Effector memory CD8-positive, alpha-beta T cell (primary cell): Measurements from ENCODE around the gene VPS37C.

Experiments used
- ATAC-seq: fragments of 150-1000 bp; cut with Tn5 transposase; replicated peaks from 2 replicates; pipeline ENCODE4 v1.10.0; 2021; ENCODE audit warnings: mild to moderate bottlenecking, moderate library complexity
- DNase-seq, 3 experiments: peaks; one replicate each; pipeline ENCODE4 v3.0.0; 2021
- H3K27ac Mint-ChIP-seq, 2 donors: one replicate each; pipeline ENCODE4 v1.8.0; 2022; ENCODE audit warnings: mild to moderate bottlenecking in 2 of 2, mixed read lengths in 2 of 2, moderate library complexity in 2 of 2
- H3K27me3 Mint-ChIP-seq, 2 donors: one replicate each; pipeline ENCODE4 v1.8.0; 2022; ENCODE audit warnings: mixed read lengths in 2 of 2
- H3K36me3 Mint-ChIP-seq: one replicate; pipeline ENCODE4 v1.8.0; 2022; ENCODE audit warnings: mild to moderate bottlenecking, moderate library complexity, mixed read lengths; ENCODE audit not compliant: insufficient read depth
- H3K4me1 Mint-ChIP-seq, 2 donors: one replicate each; pipeline ENCODE4 v1.8.0; 2022; ENCODE audit warnings: low read depth in 2 of 2, mixed read lengths in 2 of 2
- H3K4me3 Mint-ChIP-seq, 2 donors: one replicate each; pipeline ENCODE4 v1.8.0; 2022; ENCODE audit warnings: mild to moderate bottlenecking in 2 of 2, mixed read lengths in 2 of 2, moderate library complexity in 2 of 2
- H3K9me3 Mint-ChIP-seq, 2 donors: one replicate each; pipeline ENCODE4 v1.8.0; 2022; ENCODE audit warnings: mixed read lengths in 2 of 2

The VPS37C gene

GRCh38 chr11:61155741-61156140, 5.5 kb downstream of the VPS37C start:
- Mint-ChIP-seq H3K9me3 (peaks cover 6 to 14% of the 10 kb centered on the region in 2 donors), H3K36me3 (peaks cover 9% of the 10 kb centered on the region), H3K4me3 (no peak overlapping the region), H3K4me1 (peaks cover 11 to 18% of the 10 kb centered on the region in 2 donors), H3K27me3 (no peaks in the 10 kb centered on the region), H3K27ac (no peak overlapping the region)
- ATAC-seq (no peak), DNase-seq (no peak)

GRCh38 chr11:61155312-61155711, 5.9 kb downstream of the VPS37C start:
- Mint-ChIP-seq H3K27ac (no peak overlapping the region), H3K4me3 (no peak overlapping the region), H3K4me1 (peaks cover 7 to 17% of the 10 kb centered on the region in 2 donors), H3K27me3 (no peaks in the 10 kb centered on the region), H3K36me3 (peaks cover 5% of the 10 kb centered on the region), H3K9me3 (peaks cover 6 to 14% of the 10 kb centered on the region in 2 donors)
- DNase-seq (no peak), ATAC-seq (no peak)

- DNase-seq (no peak), ATAC-seq (no peak)
- H3K27ac Mint-ChIP-seq = no peak overlapping the region
- H3K9me3 Mint-ChIP-seq = peaks cover 6 to 14% of the 10 kb centered on the region in 2 donors
- no peaks in the 10 kb centered on the region for H3K36me3 Mint-ChIP-seq
- no peaks in the 10 kb centered on the region for H3K27me3 Mint-ChIP-seq
- H3K4me1 Mint-ChIP-seq = peaks cover 9 to 16% of the 10 kb centered on the region in 2 donors
- H3K4me3 Mint-ChIP-seq = no peak overlapping the region
Observed at GRCh38 chr11:61154528-61154927, 6.7 kb downstream of the VPS37C start.

DNA sequence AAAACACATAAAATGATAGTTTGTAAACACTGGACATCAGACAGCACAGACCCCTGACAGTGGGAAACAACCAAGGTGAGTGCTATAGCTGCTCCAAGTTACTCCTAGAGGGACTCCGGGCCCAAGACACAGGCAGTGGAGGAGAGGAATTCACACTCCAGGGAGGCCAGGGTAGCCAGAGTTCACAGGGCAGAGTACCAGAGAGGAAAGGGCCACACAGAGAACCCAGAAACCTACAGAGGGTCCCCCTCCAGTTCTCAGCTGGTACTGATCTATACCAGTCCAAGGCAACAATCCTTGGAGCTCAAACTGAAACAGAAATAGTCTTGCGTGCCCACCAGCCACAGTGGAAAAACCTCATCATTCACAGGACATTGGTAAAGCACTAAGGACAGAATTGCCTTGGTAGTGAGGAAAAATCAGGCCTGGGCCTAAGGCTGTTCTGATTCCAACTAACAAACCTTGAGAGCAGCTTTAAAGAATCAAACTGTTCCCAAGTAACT, 7.6 kb downstream of the VPS37C start:
- H3K36me3 Mint-ChIP-seq = no peaks in the 10 kb centered on the region
- no peaks in the 10 kb centered on the region for H3K27me3 Mint-ChIP-seq
- no peak overlapping the region for H3K27ac Mint-ChIP-seq
- H3K9me3 Mint-ChIP-seq = peaks cover 6 to 14% of the 10 kb centered on the region in 2 donors
- no peak for ATAC-seq
- no peak for DNase-seq
- peaks cover 7 to 13% of the 10 kb centered on the region in 2 donors for H3K4me1 Mint-ChIP-seq
- no peak overlapping the region for H3K4me3 Mint-ChIP-seq

GRCh38 chr11:61152816-61153592, 8.2 kb downstream of the VPS37C start:
- no peaks in the 10 kb centered on the region for H3K36me3 Mint-ChIP-seq
- H3K27me3 Mint-ChIP-seq = no peaks in the 10 kb centered on the region
- DNase-seq (no peak), ATAC-seq (no peak)
- peaks cover 6 to 14% of the 10 kb centered on the region in 2 donors for H3K9me3 Mint-ChIP-seq
- peaks cover 5 to 10% of the 10 kb centered on the region in 2 donors for H3K4me1 Mint-ChIP-seq
- H3K4me3 Mint-ChIP-seq = no peak overlapping the region
- no peak overlapping the region for H3K27ac Mint-ChIP-seq

- Mint-ChIP-seq H3K36me3 (no peaks in the 10 kb centered on the region), H3K27me3 (no peaks in the 10 kb centered on the region), H3K4me3 (no peak overlapping the region), H3K4me1 (peaks cover 8 to 14% of the 10 kb centered on the region in 2 donors), H3K27ac (no peak overlapping the region), H3K9me3 (peaks cover 6 to 14% of the 10 kb centered on the region in 2 donors)
- no peak for ATAC-seq
- no peak for DNase-seq
Observed at GRCh38 chr11:61151545-61152252, 9.5 kb downstream of the VPS37C start.

DNA sequence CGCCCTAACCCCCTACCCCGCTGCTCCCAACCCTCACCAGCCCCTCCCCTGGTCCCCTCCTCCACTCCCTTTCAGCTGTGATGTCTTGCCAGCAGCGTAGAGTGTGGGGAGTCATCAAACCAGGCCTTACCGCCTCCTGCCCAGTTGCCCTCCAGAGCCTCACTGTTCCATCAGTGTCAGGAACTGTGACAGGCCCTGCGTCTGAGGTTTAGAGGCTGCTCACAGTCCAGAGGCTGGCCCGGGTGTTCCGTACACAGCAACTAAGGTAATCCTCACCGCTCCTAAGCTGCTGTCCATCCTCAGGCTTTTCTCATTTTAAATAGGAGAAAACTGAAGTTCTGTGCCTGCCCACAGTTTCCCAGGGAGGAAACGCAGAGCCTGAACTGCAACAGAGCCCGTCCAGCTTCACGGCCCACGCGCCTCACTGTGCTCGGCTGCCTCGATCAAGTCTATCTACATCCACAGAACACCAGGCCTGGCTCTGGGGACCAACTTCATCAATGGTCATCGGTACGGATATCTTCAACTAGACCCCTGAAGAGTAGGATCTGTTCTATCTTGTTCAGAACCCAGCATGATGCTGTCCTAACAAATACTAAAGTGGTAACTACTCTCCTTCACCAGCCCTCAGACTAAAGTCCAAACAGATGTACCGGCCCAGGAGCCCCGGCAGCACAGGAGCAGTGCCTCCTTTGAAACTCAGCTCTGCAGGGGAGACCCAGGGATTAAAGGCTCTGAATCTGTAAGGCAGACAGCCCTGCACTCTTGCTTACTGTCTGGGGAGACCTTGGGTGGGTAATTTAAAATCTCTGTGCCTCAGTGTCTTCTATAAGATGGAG, 10.3 kb downstream of the VPS37C start:
- Mint-ChIP-seq H3K9me3 (peaks cover 6 to 14% of the 10 kb centered on the region in 2 donors), H3K36me3 (no peaks in the 10 kb centered on the region), H3K4me1 (peaks cover 13 to 14% of the 10 kb centered on the region in 2 donors), H3K4me3 (no peak overlapping the region), H3K27me3 (no peaks in the 10 kb centered on the region), H3K27ac (peak overlapping the region in 1 of 2 donors; percentile 38)
- ATAC-seq = no peak
- no peak for DNase-seq

DNA sequence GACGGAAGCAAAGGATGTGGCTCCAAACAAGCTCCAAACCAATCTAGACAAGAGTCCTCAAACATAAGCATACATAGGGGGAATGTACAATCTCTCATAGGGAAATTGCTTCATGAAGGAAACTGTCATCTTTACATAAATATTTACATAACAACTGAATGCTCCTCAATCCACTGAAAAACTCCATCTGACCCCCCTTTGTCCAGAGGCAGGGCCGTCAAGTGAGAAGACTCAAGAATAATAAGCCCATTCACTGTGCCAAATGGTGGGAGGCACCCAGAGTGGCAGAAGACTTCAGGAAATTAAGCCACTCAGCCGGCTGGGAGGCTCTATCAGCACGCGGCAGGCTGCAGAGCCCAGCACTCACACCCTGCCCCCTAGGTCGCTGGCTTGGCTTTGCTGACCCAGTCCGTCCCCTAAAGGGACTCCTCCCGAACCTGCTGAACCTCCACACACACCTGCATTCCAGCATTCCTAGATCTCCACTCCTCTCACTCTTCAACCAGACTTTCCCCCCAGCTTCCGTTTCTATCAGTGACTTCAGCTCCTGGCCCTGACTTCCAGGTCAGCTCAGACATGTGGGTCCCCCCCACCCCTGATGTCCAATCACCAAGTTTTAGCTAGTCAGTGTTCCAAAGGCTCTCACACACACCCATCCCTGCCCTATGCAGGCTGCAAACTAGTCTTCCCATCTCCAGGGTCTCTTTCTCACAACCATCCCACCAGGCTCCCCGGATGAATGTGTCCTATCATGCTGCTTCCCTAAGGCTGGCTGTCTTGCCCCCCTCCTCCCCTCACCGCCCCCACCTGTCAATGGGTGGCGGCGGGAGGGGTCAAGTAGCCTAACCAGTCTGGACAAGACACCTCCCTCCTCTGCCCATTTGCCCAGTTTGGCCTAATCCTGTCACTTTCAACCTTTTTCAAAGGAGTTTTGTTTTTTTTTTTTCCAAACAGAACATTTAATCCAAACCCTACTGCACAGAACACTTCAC, 11.3 kb downstream of the VPS37C start:
- no peak for DNase-seq
- H3K27ac Mint-ChIP-seq = no peak overlapping the region
- H3K4me3 Mint-ChIP-seq = no peak overlapping the region
- peaks cover 14 to 16% of the 10 kb centered on the region in 2 donors for H3K4me1 Mint-ChIP-seq
- ATAC-seq = no peak
- H3K27me3 Mint-ChIP-seq = no peaks in the 10 kb centered on the region
- no peaks in the 10 kb centered on the region for H3K36me3 Mint-ChIP-seq
- H3K9me3 Mint-ChIP-seq = peaks cover 6 to 10% of the 10 kb centered on the region in 2 donors

GRCh38 chr11:61147791-61148620, 13.2 kb downstream of the VPS37C start:
- Mint-ChIP-seq H3K4me3 (no peak overlapping the region), H3K36me3 (no peaks in the 10 kb centered on the region), H3K9me3 (no peaks in the 10 kb centered on the region), H3K4me1 (peaks cover 8 to 16% of the 10 kb centered on the region in 2 donors), H3K27ac (peak overlapping the region in 1 of 2 donors; percentile 69), H3K27me3 (no peaks in the 10 kb centered on the region)
- DNase-seq (no peak), ATAC-seq (no peak)

DNA sequence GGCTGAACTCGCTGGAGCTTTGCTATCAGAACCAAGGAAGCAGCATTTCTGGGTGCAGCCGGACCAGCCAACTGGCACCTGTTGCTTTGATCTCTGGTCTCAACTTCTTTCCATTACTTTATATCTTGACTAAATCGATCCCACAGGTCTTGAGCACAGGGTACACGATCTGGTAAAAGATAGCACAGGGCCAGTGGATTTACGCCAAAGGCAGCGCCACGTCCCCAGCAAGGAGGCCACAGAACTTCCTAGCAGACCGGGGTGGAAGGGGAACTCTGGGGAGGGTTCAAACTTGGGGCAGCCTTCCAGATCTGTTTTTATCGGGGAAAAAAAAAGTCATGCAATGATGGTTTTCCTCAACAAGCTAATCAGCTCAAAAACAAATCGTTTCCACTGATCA, 14.0 kb downstream of the VPS37C start:
- ATAC-seq (no peak), DNase-seq (no peak)
- Mint-ChIP-seq H3K4me1 (peaks cover 8 to 16% of the 10 kb centered on the region in 2 donors), H3K27ac (peak overlapping the region in 1 of 2 donors; percentile 44), H3K4me3 (no peak overlapping the region), H3K27me3 (no peaks in the 10 kb centered on the region), H3K9me3 (no peaks in the 10 kb centered on the region), H3K36me3 (no peaks in the 10 kb centered on the region)

DNA sequence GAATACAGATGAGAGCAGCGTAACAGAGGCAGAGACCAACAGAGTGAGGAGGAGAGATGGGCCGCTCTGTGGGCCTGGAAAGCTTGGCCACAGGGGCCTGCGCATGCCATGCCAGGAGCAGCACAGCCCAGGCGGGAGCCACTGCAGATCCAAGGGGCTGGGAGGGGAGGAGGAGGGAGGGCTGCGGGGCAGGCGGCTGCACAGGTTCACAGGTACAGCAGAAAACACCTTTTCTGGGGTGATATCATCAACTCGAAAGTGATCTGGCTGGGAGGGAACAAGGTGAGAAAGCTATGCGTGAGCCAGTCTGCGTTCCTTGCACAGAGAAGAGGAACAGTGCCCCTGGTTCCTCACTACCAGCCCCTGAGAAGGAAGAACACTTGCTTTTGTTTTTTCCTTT, 14.8 kb downstream of the VPS37C start:
- Mint-ChIP-seq H3K27me3 (no peaks in the 10 kb centered on the region), H3K4me1 (peaks cover 8 to 16% of the 10 kb centered on the region in 2 donors), H3K4me3 (no peak overlapping the region), H3K27ac (peak overlapping the region in 1 of 2 donors; percentile 8), H3K9me3 (no peaks in the 10 kb centered on the region), H3K36me3 (no peaks in the 10 kb centered on the region)
- DNase-seq (no peak), ATAC-seq (no peak)
